Hepatocyte (in vitro differentiated cells): ENCODE measurements around the gene MAP3K4. TPM values are rescaled to one million over a fixed set of nuclear protein-coding genes. Genes with fewer than 3 reads are reported as not detected.

ENCODE experiments used
- DNase-seq: peaks from one replicate; pipeline ENCODE4 v3.0.0-alpha.2; 2016; ENCODE audit warnings: low spot score
- H2AFZ ChIP-seq: fragments of 200-600 bp; sonication (generic); 2 replicates; pipeline ENCODE4 v1.6.0; 2016; ENCODE audit warnings: antibody characterized with exemption, mild to moderate bottlenecking
- H3K27ac ChIP-seq: fragments of 200-600 bp; sonication (generic); 2 replicates; pipeline ENCODE4 v1.5.1; 2016; ENCODE audit warnings: mild to moderate bottlenecking
- H3K27me3 ChIP-seq: fragments of 200-600 bp; sonication (generic); 2 replicates; pipeline ENCODE4 v1.6.1; 2016
- H3K36me3 ChIP-seq: fragments of 200-600 bp; sonication (generic); replicated peaks from 2 replicates; pipeline ENCODE4 v1.5.1; 2016; ENCODE audit warnings: low read depth; ENCODE audit not compliant: insufficient read depth
- H3K4me1 ChIP-seq: fragments of 200-600 bp; sonication (generic); 2 replicates; pipeline ENCODE4 v1.5.1; 2016; ENCODE audit warnings: mild to moderate bottlenecking, moderate library complexity; ENCODE audit not compliant: insufficient read depth
- H3K4me2 ChIP-seq: fragments of 200-600 bp; sonication (generic); 2 replicates; pipeline ENCODE4 v1.6.0; 2016
- H3K4me3 ChIP-seq: fragments of 200-600 bp; sonication (generic); 2 replicates; pipeline ENCODE4 v1.5.1; 2016; ENCODE audit warnings: mild to moderate bottlenecking
- H3K79me2 ChIP-seq: fragments of 200-600 bp; sonication (generic); 2 replicates; pipeline ENCODE4 v1.6.0; 2017; ENCODE audit warnings: mild to moderate bottlenecking
- H3K9me2 ChIP-seq: fragments of 200-600 bp; sonication (generic); replicated peaks from 2 replicates; pipeline ENCODE4 v1.6.0; 2017; ENCODE audit warnings: mild to moderate bottlenecking; ENCODE audit not compliant: insufficient read depth
- H3K9me3 ChIP-seq: fragments of 200-600 bp; sonication (generic); 2 replicates; pipeline ENCODE4 v1.5.1; 2016; ENCODE audit warnings: low read depth, mild to moderate bottlenecking
- H4K20me1 ChIP-seq: fragments of 200-600 bp; sonication (generic); 2 replicates; pipeline ENCODE4 v1.6.0; 2016; ENCODE audit warnings: mild to moderate bottlenecking; ENCODE audit not compliant: insufficient read depth, poor library complexity, severe bottlenecking
- CTCF ChIP-seq: fragments of 200-600 bp; sonication (generic); IDR thresholded peaks from 2 replicates; pipeline ENCODE4 v1.5.1; 2016; ENCODE audit warnings: antibody characterized with exemption, mild to moderate bottlenecking; ENCODE audit not compliant: poor library complexity
- EZH2 ChIP-seq: fragments of 200-600 bp; sonication (generic); IDR thresholded peaks from 2 replicates; pipeline ENCODE4 v1.6.1; 2016; ENCODE audit warnings: antibody characterized with exemption, mild to moderate bottlenecking, borderline replicate concordance
- EZH2phosphoT487 ChIP-seq: fragments of 200-600 bp; sonication (generic); IDR thresholded peaks from one replicate; pipeline ENCODE4 v1.6.1; 2018; ENCODE audit warnings: antibody characterized with exemption, mild to moderate bottlenecking, low read depth, moderate library complexity; ENCODE audit not compliant: unreplicated experiment, severe bottlenecking
- WGBS: methylation state at CpG from one replicate; pipeline ENCODE4 v1.1.6; 2016; ENCODE audit warnings: low lambda C conversion rate; ENCODE audit errors: missing lambda C conversion rate; 5-methylcytosine and 5-hydroxymethylcytosine counted together
- polyA plus RNA-seq: library from polyadenylated mRNA; unstranded; fragments of >200 nt; fragmentation: Nextera tagmentation; extraction: Ambion mirVana; gene quantifications from 2 replicates; pipeline ENCODE4 v1.2.1, GENCODE V29; 2016
- total RNA-seq: library from RNA; depleted of rRNA; stranded (reverse); fragments of >200 nt; gene quantifications from 2 replicates; pipeline ENCODE4 v1.2.3, GENCODE V29; 2014

Gene MAP3K4
- total and polyA plus RNA-seq, 2 experiments from 2014 or later, result 10.9 to 21.5 TPM

- TF ChIP-seq EZH2phosphoT487 (no peak), CTCF (no peak), EZH2 (no peak)
- H3K4me2 ChIP-seq, result no peak overlapping the region
- WGBS, result 68% methylated on average over 8 of the region's 8 CpGs
- H3K27ac ChIP-seq, result no peak overlapping the region
- H3K4me1 ChIP-seq, result peaks cover 18% of the 10 kb centered on the region
- no peaks in the 10 kb centered on the region for H3K9me3 ChIP-seq
- H4K20me1 ChIP-seq, result no peaks in the 10 kb centered on the region
- H3K27me3 ChIP-seq, result no peaks in the 10 kb centered on the region
- no peaks in the 10 kb centered on the region for H3K36me3 ChIP-seq
- DNase-seq, result no peak
- H3K79me2 ChIP-seq, result peaks cover 87% of the 10 kb centered on the region
- no peak overlapping the region for H3K4me3 ChIP-seq
- no peak overlapping the region for H2AFZ ChIP-seq
- H3K9me2 ChIP-seq, result no peaks in the 10 kb centered on the region
Measured at GRCh38 chr6:161011492-161012480, 20.2 kb downstream of the MAP3K4 start.

- TF ChIP-seq EZH2, result no peak
- TF ChIP-seq CTCF, result no peak
- no peak for TF ChIP-seq EZH2phosphoT487
- Histone ChIP-seq H3K27ac (no peak overlapping the region), H3K36me3 (no peaks in the 10 kb centered on the region), H3K79me2 (peaks cover 91% of the 10 kb centered on the region), H3K4me2 (no peak overlapping the region), H3K9me3 (no peaks in the 10 kb centered on the region), H2AFZ (no peak overlapping the region), H4K20me1 (no peaks in the 10 kb centered on the region), H3K27me3 (no peaks in the 10 kb centered on the region), H3K4me1 (peaks cover 18% of the 10 kb centered on the region), H3K4me3 (no peak overlapping the region), H3K9me2 (no peaks in the 10 kb centered on the region)
- no peak for DNase-seq
- 83% methylated on average over 4 of the region's 4 CpGs for WGBS
Measured at GRCh38 chr6:161013695-161014094, 22.1 kb downstream of the MAP3K4 start.

GRCh38 chr6:161017766-161018564, 26.4 kb downstream of the MAP3K4 start:
- Histone ChIP-seq H3K36me3 (no peaks in the 10 kb centered on the region), H4K20me1 (no peaks in the 10 kb centered on the region), H2AFZ (no peak overlapping the region), H3K27ac (no peak overlapping the region), H3K9me3 (no peaks in the 10 kb centered on the region), H3K9me2 (no peaks in the 10 kb centered on the region), H3K79me2 (peaks cover 79% of the 10 kb centered on the region), H3K4me2 (no peak overlapping the region), H3K27me3 (no peaks in the 10 kb centered on the region), H3K4me1 (peaks cover 4% of the 10 kb centered on the region), H3K4me3 (no peak overlapping the region)
- WGBS, result 90% methylated on average over 5 of the region's 5 CpGs
- no peak for DNase-seq
- TF ChIP-seq EZH2 (no peak), EZH2phosphoT487 (no peak), CTCF (no peak)
